ENCODE results near the gene UBE2J2. TPM values are rescaled to one million over a fixed set of nuclear protein-coding genes. Genes with fewer than 3 reads are reported as not detected.

UBE2J2 gene
- total RNA-seq (2021; fragmentation: NEBNext Ultra II Directional; extraction: Animal tissue kit (Norgen Biotek cat#: 25700)): 10 to 100 TPM; 56.2 to 67.9 (median 61.1) TPM
- long read RNA-seq, transcript UBE2J2-202 (7 exons, 1,733 nt): major isoform, 32 of 47 reads
- long read RNA-seq, partial matches to known transcripts: 1 of 47 reads
- long read RNA-seq, other reads (novel, unspliced or antisense): 9 of 47 reads

DNA sequence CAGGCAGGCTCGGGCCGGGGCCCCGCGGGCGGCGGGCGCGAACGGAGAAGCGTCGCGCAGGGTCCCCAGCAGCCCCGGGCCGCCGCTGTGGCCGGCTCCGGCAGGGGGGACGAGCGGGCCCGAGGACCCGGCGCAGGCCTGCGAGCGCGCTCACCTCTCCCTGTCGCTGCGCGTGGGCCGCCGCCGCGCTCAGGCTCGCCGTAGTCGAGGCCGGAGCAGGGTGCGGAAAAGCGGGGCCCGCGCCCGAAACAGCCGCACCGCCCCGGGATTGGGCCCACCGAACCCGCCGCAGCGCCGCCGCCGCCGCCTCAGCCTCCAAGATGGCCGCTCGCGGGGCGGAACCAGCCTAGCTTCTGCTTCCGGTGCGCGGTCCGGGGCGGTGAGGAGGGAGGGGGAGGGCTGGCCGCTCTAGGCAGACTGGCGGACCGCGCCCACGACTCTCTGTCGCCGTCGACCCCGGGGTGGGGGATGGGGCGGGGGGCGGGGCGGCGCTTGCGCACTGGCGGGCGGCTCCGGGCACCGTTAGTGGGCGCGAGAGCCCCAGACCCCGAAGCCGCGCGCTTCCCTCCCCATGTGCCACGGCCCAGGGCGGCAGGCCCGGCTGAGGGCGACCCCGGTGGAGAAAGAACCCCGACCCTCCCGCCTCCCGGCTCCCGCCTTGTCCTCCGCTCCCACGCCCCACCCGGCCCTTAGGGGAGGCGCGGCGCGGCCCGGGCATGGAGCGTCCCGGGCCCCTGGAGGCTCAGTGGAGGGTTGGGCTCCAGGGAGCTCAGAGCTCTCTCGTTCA lies at the start of gene UBE2J2:
UBE2J2 (minus strand) TSS at position 343 of the 787 bp plus-strand sequence. CDS start 5,862 bp downstream, outside the sequence.
- Mint-ChIP-seq H3K36me3 (ENCODE audit: low read depth) (peaks cover 34% of the 10 kb centered on the region), H3K4me3 (peak within 1 kb of the TSS; percentile 91), H3K4me1 (ENCODE audit: low read depth) (peaks cover 39% of the 10 kb centered on the region), H3K9me3 (no peaks in the 10 kb centered on the region), H3K27ac (peak within 1 kb of the TSS; percentile 89), H3K27me3 (ENCODE audit: insufficient read depth) (peaks cover 2% of the 10 kb centered on the region)
- peak; percentile 82 for DNase-seq
- TF ChIP-seq, protein P1, sequence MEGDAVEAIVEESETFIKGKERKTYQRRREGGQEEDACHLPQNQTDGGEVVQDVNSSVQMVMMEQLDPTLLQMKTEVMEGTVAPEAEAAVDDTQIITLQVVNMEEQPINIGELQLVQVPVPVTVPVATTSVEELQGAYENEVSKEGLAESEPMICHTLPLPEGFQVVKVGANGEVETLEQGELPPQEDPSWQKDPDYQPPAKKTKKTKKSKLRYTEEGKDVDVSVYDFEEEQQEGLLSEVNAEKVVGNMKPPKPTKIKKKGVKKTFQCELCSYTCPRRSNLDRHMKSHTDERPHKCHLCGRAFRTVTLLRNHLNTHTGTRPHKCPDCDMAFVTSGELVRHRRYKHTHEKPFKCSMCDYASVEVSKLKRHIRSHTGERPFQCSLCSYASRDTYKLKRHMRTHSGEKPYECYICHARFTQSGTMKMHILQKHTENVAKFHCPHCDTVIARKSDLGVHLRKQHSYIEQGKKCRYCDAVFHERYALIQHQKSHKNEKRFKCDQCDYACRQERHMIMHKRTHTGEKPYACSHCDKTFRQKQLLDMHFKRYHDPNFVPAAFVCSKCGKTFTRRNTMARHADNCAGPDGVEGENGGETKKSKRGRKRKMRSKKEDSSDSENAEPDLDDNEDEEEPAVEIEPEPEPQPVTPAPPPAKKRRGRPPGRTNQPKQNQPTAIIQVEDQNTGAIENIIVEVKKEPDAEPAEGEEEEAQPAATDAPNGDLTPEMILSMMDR (IDR thresholded peaks at IDR 0.05): peak; percentile 6; the same call in 1 of the 2 replicates

DNA sequence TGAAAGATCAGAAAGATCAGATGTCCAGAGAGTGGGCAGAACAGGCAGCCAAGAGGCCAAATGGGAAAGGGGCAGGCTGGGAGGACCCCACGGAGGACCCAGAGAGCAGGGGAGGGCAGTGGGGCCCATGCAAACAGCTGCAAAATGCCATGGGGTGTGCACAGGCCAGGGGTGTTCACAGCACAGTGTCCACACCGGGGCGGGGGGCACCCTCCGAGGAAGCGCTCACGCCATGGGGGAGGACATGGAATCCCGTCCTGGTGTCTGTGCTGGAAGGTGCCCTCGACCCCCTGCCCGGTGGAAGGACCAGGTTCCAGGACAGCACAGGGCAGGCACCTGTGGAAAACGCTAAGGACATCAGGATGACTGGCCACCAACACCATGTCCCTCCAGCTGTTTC lies 49.3 kb upstream of the UBE2J2 start:
- H3K27me3 Mint-ChIP-seq (ENCODE audit: insufficient read depth): peaks cover 18% of the 10 kb centered on the region
- TF ChIP-seq, protein P1 (IDR thresholded peaks at IDR 0.05): no peak
- peaks cover 4% of the 10 kb centered on the region for H3K36me3 Mint-ChIP-seq (ENCODE audit: low read depth)
- DNase-seq: no peak
- H3K27ac Mint-ChIP-seq: peak overlapping the region; percentile 82
- H3K9me3 Mint-ChIP-seq: no peaks in the 10 kb centered on the region
- H3K4me1 Mint-ChIP-seq (ENCODE audit: low read depth): peaks cover 46% of the 10 kb centered on the region
- peak overlapping the region; percentile 90 for H3K4me3 Mint-ChIP-seq

DNA sequence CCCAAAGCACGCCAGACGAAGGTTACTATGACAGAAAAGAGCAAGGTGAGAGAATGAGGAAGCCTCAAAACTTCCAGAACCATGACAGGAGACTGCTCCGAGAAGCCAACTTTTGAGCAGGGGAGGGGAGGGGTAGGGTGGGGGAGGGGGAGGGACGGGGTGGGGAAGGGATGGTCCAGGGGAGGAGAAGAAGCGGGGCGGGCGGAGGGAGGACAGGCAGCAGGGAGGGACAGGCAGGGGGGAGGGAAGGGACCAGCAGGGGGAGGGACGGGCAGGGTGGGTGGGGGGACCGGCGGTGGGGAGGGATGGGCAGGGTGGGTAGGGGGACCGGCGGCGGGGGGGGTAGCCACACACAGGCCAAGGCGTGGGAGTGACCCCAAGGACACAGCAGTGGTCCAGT lies 48.8 kb upstream of the UBE2J2 start:
- Mint-ChIP-seq H3K36me3 (ENCODE audit: low read depth) (peaks cover 6% of the 10 kb centered on the region), H3K4me1 (ENCODE audit: low read depth) (peaks cover 51% of the 10 kb centered on the region), H3K27ac (peak overlapping the region; percentile 67; the same call in 1 of the 2 replicates), H3K27me3 (ENCODE audit: insufficient read depth) (peaks cover 14% of the 10 kb centered on the region), H3K4me3 (peak overlapping the region; percentile 69), H3K9me3 (no peaks in the 10 kb centered on the region)
- TF ChIP-seq, protein P1 (IDR thresholded peaks at IDR 0.05): no peak
- DNase-seq: no peak

DNA sequence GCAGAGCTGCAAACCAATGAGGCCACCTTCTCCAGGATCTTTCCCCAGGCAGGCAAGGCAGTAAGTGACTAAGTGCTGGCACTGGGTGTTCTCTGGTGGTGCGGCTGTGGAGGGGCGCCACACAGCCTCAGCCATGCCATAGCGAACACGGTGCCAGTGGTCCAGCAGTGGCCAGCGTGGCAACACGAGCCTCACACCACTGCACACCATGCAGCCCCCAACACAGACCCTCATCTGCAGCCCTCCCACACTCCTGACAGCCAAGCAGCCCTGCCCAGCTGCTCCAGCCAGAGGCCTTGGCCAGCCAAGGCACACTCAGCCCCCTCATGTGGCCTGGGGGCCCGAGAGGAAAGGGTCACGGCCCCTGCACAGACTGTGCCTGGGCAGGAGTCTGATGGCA lies 47.8 kb upstream of the UBE2J2 start:
- TF ChIP-seq, protein P1 (IDR thresholded peaks at IDR 0.05): no peak
- H3K36me3 Mint-ChIP-seq (ENCODE audit: low read depth): peaks cover 9% of the 10 kb centered on the region
- H3K4me3 Mint-ChIP-seq: 0 out of 2 replicates have a peak overlapping the region, but pooled peaks have one; percentile 7
- H3K27ac Mint-ChIP-seq: peak overlapping the region; percentile 31
- DNase-seq: no peak
- H3K9me3 Mint-ChIP-seq: no peaks in the 10 kb centered on the region
- peaks cover 55% of the 10 kb centered on the region for H3K4me1 Mint-ChIP-seq (ENCODE audit: low read depth)
- peaks cover 13% of the 10 kb centered on the region for H3K27me3 Mint-ChIP-seq (ENCODE audit: insufficient read depth)

DNA sequence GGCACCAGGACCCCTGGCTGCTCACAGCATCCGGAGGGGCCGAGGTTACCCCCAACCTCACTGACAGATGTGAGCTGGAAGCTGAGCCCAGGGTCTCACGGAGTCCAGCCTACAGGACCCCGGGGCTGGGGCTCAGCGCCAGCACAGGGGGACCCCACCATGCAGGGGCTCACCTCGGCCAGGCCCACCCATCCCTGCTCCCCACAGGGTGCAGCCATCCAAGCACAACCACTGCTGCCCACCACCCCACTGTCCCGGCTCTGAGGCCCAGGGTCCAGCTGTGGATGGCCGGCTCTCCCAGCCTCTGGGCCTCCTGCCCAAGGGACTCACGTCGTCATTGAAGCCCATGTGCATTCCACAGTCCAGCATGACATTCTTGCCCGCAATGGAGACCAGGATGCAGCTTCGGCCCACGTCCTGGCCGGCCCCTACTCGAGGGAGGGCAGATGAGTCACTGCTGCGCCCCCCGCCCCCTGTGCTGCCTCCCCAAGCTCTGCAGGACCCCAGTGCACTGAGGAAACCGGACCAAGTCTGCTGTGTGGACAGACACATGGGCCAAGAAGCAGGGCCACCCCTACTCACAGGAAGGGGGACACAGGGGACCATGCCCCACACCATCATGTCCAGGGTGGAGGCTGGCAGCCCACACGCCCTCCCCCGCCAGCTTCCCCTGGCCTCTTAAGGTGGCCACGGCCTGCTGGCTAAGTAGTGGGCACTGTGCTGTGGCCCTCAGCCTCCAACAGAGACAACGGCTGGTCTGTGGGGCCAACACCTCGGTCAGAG lies 47.2 kb upstream of the UBE2J2 start:
- TF ChIP-seq, protein P1 (IDR thresholded peaks at IDR 0.05): no peak
- Mint-ChIP-seq H3K27ac (peak overlapping the region; percentile 61), H3K9me3 (no peaks in the 10 kb centered on the region), H3K36me3 (ENCODE audit: low read depth) (peaks cover 9% of the 10 kb centered on the region), H3K4me1 (ENCODE audit: low read depth) (peaks cover 51% of the 10 kb centered on the region), H3K4me3 (0 out of 2 replicates have a peak overlapping the region, but pooled peaks have one; percentile 7), H3K27me3 (ENCODE audit: insufficient read depth) (peaks cover 15% of the 10 kb centered on the region)
- DNase-seq: no peak

Measured in HFFc6 (cell line).